A172 (cell line): Measurements from ENCODE around the gene DIABLO. TPM values are rescaled to one million over a fixed set of nuclear protein-coding genes. Genes with fewer than 3 reads are reported as not detected.

Experiments
- DNase-seq: peaks from one replicate; pipeline ENCODE4 v3.0.0-alpha.2; 2015; ENCODE audit warnings: low spot score
- total RNA-seq: library from RNA; depleted of rRNA; stranded (reverse); fragments of >200 nt; shearing (Covaris generic); gene quantifications from 2 replicates; pipeline ENCODE4 v1.2.3, GENCODE V29; 2014

The DIABLO gene
- total RNA-seq, 1 experiment from 2014 or later = 73.7 TPM

GRCh38 chr12:122189626-122190475 is 36.0 kb downstream of the DIABLO start:
- no peak for DNase-seq

DNA sequence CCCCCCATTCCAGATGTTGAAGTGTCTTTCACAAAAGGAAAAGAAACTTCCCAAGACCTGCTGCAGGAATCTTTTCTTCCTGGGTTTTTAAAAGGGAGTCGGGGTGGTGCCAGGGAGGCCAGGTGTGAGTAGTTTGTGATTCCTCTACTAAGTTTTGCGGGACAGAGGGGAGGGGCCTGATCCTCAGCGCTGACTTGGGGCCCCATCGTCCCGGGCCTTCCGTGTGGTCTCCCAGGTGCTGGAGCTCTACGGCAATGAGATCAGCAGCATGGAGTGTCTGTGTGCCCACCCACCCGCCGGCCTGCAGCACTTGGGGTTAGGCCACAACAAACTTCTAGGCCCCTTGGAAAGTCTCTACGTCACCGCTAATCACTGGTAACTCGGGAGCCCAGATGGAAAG is 38.4 kb downstream of the DIABLO start:
- no peak for DNase-seq

DNA sequence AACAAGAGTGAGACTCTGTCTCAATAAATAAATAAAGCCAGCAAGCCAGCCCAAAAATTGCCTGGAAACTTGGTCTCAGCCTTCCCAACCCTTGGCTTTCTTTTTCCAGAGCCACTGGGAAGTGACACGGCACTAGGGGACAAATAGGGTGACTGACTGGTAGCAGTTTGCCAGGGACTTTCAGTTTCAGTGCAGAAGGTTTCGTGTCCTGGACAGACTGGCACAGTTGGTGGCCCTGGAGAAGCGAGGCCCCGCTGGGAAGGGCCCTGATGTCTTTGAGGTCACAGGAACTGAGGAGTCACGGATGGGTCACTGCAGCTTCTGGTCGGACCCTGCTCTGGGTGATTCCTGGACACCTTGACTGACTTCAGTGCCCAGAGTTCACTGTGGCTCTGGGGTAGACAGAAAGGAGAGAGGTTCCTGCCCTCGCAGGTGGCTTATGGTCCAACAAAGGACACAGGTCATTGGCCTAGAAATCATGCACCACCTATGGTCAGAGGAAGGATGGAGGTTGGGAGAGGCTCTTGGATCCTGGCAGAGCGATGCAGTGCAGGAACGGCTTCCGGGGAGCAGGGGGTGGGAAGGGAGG is 40.3 kb downstream of the DIABLO start:
- no peak for DNase-seq

- no peak for DNase-seq
Observed at GRCh38 chr12:122185079-122185478, 40.8 kb downstream of the DIABLO start.

DNA sequence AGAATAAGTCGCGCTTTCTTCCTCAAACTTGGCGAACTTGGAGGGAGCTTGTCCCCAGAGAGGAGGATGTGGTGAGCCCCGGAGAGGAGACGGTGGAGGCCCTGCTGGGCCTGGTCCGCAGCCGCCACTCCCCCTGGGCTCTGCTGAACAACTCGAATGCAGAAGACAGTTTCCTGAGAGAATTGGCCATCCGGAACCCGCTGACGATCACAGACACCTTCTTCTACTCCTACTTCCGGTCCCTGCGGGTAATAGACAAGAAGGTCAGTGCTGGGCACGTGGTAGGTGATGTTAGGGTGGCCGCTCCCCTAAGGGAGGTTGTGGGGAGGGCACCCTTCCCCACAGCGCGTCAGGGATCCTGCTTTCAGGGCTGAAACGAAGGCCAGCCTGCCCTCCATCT is 41.3 kb downstream of the DIABLO start:
- DNase-seq = no peak

GRCh38 chr12:122183588-122183940 is 42.3 kb downstream of the DIABLO start:
- no peak for DNase-seq

- no peak for DNase-seq
Observed at GRCh38 chr12:122182887-122183587, 42.8 kb downstream of the DIABLO start, which contains the start of gene LRRC43. LRRC43 (plus strand) TSS chr12:122183123; CDS start chr12:122183145, 22 bp downstream.

DNA sequence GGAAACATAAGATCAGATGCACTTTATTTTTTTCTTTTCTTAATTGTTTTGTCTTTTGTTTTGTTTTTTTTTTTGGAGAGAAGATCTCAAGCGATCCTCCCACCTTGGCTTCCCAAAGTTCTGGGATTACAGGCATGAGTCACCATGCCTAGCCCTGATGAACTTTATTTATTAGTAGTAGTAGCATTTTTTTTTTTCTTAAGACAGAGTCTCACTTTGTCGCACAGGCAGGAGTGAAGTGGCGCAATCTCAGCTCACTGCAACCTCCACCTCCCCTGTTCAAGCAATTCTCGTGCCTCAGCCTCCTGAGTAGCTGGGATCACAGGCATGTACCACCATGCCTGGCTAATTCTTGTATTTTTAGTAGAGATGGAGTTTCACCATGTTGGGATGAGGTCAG is 49.4 kb downstream of the DIABLO start:
- DNase-seq = peak; percentile 30

GRCh38 chr12:122174155-122174845 is 51.6 kb downstream of the DIABLO start, which contains the start of gene IL31:
IL31 (minus strand) TSS chr12:122174221; CDS start chr12:122174172, 49 bp downstream.
- no peak for DNase-seq

DNA sequence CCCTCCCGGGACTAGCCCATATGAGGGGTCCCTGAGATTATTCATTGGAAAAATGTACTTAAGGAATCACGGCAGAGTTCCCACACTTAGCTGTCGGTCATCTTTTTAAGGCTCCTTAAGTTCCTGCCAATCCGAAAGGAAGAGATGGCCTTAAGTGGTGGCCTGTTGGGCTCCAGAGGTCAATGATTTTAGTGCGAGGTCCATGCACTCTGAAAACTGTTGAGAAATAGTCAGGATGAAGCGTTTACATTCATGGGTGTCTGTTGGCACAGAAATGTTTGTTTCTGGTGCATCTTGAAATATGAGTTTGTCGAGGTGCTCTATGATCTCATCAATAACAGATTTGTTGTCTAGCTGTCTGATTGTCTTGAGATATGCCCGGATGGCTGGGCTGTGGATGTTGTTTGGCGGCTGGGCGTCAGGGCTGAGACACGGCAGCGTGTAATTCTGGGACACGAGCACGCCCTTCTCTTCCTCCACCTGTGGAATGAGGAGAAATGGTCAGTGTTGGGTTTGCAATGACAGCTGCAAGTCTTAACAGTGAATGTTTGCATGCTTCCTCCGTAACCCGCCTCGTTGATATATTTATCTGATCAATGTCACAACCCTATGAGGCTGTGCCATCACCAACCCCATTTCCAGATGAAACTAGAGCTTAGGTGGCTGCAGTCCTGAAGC is 53.5 kb downstream of the DIABLO start:
- no peak for DNase-seq

DNA sequence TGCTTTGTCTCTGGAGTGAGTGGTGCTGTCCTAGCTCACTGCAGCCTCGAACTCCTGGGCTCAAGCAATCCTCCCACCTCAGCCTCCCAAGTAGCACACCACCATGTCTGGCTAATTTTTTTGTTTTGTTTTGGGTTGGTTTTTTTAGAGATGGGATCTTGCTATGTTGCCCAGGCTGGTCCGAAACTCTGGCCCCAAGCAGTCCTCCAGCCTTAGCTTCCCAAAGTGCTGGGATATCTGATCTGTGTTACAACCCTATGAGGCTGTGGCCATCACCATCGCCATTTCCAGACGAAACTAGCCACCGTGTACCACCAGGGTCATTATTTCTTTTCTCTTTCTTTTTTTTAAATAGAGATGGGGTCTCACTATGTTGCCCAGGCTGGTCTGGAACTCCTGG is 54.5 kb downstream of the DIABLO start:
- DNase-seq = no peak

DNA sequence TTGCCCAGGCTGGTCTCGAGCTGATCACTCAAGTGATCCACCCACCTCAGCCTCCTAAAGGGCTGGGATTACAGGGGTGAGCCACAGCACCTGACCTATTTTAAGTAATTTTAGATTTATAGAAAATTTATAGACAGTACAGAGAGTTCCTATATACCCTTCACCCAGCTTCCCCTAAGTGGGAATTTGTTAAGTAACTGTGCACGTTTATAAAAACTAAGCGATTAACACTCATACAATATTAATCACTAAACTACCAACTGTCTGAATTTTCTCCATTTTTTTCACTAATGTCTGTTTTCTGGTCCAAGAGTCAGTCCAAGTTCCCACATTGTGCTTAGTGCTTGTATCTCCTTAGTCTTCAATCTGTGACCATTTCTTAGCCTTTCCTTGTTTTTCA is 57.4 kb downstream of the DIABLO start:
- DNase-seq = no peak

GRCh38 chr12:122167356-122167925 is 58.4 kb downstream of the DIABLO start:
- no peak for DNase-seq

GRCh38 chr12:122166422-122167349 is 59.2 kb downstream of the DIABLO start:
- DNase-seq = no peak

DNA sequence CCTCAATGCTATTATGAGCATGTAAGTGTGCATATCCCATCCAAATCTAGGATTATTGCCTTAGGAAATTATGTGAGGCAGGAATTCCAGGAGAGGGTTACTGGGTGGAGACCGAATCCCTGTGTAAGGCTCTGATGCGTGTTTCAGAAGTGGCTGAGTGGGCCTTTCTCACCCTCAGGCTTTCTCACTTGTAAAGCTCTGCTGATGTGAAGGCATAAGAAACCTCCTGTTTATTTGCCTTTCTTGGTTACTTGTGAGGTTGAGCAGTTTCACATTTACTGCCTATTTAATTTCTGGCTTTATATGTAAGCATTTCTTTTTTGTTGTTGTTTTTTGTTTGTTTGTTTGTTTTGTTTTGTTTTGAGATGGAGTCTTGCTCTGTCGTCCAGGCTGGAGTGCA is 62.9 kb downstream of the DIABLO start:
- DNase-seq = no peak

GRCh38 chr12:122161682-122162081 is 64.2 kb downstream of the DIABLO start:
- DNase-seq = no peak

- DNase-seq = no peak
Observed at GRCh38 chr12:122160761-122161160, 65.1 kb downstream of the DIABLO start.

DNA sequence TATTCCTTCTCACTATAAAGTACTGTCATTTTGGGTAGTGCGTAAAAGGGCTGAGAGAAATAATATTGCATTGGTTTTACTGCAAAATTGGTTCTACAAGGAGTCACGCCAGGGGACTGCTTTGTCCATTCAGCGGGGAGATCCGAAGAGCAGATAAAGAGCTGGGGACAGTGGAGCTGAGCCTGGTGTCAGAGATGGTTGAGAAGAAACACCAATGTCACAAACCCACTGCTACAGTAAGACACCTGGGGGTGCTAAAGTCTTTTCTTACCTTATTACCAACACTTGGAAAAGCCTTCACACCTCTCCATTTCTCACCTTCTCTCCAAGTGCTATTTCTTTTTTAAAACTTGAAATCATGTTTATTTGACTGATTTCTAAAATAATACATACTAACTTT is 66.0 kb downstream of the DIABLO start:
- DNase-seq = no peak

- no peak for DNase-seq
Observed at GRCh38 chr12:122158700-122159285, 67.1 kb downstream of the DIABLO start.
